ENCODE data around the gene RHBDD3. TPM values are rescaled to one million over a fixed set of nuclear protein-coding genes. Genes with fewer than 3 reads are reported as not detected.
A peak's percentile ranks its signal among the peaks of the same experiment; 100 is the strongest.

The RHBDD3 gene
- total and polyA plus RNA-seq, 12 donors, result 7.0 to 25.8 (median 12.6) TPM

DNA sequence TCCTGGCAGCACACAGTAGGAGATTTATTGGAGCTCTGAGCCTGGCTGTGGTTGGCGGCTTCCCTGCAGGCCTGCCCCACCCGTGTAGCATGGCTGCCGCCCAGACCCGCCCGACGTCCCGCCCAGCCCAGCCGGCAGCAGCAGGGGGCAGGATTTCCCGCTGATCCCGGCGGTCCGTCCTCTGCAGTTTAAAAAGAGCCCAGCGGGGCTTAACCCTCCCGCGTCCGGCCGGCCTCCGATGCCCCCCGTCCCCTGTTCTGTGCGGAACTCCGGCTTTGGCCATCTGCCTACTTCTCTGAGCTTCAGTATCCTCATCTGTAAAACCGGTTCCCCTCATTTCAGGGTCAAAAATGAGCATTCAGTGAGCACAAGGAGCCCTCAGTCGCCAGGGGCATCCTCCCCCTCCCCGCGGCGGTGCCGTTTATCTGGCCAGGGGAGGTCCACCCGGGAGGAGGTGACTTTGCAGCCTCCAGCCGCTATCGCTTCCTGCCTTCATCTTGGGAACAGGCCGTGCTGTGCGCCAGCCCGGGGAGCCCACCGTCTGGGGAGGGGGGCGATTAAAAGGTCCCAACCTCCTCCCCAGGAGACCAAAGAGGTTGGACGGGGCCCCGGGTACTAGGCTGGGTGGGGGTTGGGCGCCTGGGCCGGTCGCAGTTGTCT is 38.5 kb upstream of the RHBDD3 start, which contains the start of gene GAS2L1:
Gene GAS2L1 (plus strand): TSS at position 476 of the 660 bp plus-strand sequence. CDS start 1,456 bp downstream, outside the sequence.
- intact Hi-C loops (cut with DNase I), result loop anchor here in 6 of 10 donors (1.0 to 5.0 kb wide), 6 partner anchors 36 to 53 kb away; partner anchors contain the start of genes EWSR1 (in 3 of the 6) and RHBDD3 (in 2 of the 6)
- TF ChIP-seq, protein P1, sequence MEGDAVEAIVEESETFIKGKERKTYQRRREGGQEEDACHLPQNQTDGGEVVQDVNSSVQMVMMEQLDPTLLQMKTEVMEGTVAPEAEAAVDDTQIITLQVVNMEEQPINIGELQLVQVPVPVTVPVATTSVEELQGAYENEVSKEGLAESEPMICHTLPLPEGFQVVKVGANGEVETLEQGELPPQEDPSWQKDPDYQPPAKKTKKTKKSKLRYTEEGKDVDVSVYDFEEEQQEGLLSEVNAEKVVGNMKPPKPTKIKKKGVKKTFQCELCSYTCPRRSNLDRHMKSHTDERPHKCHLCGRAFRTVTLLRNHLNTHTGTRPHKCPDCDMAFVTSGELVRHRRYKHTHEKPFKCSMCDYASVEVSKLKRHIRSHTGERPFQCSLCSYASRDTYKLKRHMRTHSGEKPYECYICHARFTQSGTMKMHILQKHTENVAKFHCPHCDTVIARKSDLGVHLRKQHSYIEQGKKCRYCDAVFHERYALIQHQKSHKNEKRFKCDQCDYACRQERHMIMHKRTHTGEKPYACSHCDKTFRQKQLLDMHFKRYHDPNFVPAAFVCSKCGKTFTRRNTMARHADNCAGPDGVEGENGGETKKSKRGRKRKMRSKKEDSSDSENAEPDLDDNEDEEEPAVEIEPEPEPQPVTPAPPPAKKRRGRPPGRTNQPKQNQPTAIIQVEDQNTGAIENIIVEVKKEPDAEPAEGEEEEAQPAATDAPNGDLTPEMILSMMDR (IDR thresholded peaks at IDR 0.05), result peak; percentile 59 to 90 (median 78)
- peak within 1 kb of the TSS; percentile 90 to 98 (median 94) for H3K27ac ChIP-seq
- H3K4me3 ChIP-seq, result peak within 1 kb of the TSS; percentile 70 to 98 (median 94)
- peaks cover 36 to 67% (median 54%) of the 10 kb centered on the region in 9 donors for H3K4me1 ChIP-seq
- ATAC-seq, result peak; percentile 65 to 82 (median 77)
- WGBS, 2 donors, result 0 to 1% methylated on average over 40 of the region's 40 CpGs
- no peaks in the 10 kb centered on the region for H3K27me3 ChIP-seq
- peak; percentile 89 to 90 for DNase-seq
- H3K36me3 ChIP-seq, result peaks cover 0 to 7% (median 0%) of the 10 kb centered on the region in 9 donors
- H3K9me3 ChIP-seq, result no peaks in the 10 kb centered on the region

DNA sequence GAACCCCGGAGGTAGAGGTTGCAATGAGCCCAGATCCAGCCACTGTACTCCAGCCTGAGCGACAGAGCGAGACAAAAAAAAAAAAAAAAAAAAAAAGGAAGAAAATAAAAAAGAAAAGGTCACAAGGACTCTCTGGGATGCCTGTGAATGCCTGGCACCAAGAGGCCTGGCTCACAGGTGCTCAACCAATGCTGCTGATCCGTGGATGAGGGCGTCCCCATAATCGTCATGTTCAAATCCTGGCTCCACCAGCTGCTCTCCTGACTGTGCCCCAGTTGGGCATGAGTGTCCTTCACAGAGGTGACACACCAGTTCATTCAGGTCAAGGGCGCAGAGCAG is 38.0 kb upstream of the RHBDD3 start:
- Histone ChIP-seq H3K27me3 (no peaks in the 10 kb centered on the region), H3K4me3 (peak overlapping the region in 9 of 10 donors; percentile 70 to 98 (median 93)), H3K27ac (peak overlapping the region; percentile 90 to 98 (median 94)), H3K36me3 (peaks cover 0 to 11% (median under 1%) of the 10 kb centered on the region in 9 donors), H3K4me1 (peaks cover 32 to 63% (median 49%) of the 10 kb centered on the region in 9 donors), H3K9me3 (no peaks in the 10 kb centered on the region)
- intact Hi-C loops (cut with DNase I), result loop anchor here in 6 of 10 donors (1.0 to 5.0 kb wide), 6 partner anchors 36 to 53 kb away; partner anchors contain the start of genes EWSR1 (in 3 of the 6) and RHBDD3 (in 2 of the 6)
- 50 to 52% methylated on average over 7 of the region's 7 CpGs for WGBS, 2 donors
- ATAC-seq (no peak), DNase-seq (no peak)
- TF ChIP-seq, protein P1 (IDR thresholded peaks at IDR 0.05), result no peak

DNA sequence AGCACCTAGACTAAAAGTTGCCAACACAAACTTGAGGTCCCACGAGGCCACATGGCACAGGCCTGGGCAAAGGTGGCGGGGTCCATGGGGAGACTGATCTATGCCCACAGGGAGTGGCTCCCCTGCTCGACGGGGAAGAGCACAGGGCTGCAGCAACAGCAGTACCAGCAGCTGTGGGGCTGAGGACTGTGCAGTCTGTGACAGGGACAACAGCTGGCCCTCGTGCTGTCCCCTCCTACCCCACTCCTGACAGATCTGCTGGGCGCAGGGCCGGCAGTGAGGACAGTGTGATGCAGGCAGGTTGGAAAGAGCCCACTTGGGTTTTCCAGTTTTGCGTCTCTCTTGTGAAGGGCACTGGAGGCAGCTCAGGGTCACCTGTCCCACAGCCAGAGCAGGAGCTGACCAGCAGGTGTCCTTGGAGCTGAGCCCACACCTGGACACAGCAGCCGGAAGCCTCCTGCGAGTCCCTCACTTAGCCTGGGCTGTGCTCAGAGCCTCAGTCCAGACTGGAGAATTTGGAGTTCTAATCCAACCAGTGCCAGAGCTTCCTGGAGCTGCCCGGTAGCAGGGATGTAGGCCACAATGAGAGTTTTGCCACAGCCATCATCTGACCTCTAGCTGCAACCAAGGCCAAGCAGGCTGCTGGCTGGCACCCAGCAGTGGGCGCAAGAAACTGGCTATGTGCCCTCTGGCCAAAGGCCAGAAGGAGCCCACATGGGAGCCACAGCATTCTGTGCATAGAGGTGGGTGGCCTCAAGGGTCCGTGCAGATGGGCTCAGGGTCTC is 35.1 kb upstream of the RHBDD3 start:
- Histone ChIP-seq H3K4me1 (peaks cover 5 to 34% (median 20%) of the 10 kb centered on the region in 9 donors), H3K4me3 (no peak overlapping the region), H3K27me3 (no peaks in the 10 kb centered on the region), H3K27ac (peak overlapping the region in 7 of 10 donors; percentile 9 to 34 (median 22)), H3K36me3 (peaks cover 0 to 40% (median 28%) of the 10 kb centered on the region in 9 donors), H3K9me3 (no peaks in the 10 kb centered on the region)
- intact Hi-C loops (cut with DNase I), result loop anchor here in 1 of 10 donors (5.0 kb wide), 1 partner anchor 54 kb away; no protein-coding TSS in a partner anchor
- ATAC-seq, result no peak
- WGBS, 2 donors, result 45 to 47% methylated on average over 13 of the region's 13 CpGs
- TF ChIP-seq, protein P1 (IDR thresholded peaks at IDR 0.05), result no peak
- DNase-seq, result no peak

DNA sequence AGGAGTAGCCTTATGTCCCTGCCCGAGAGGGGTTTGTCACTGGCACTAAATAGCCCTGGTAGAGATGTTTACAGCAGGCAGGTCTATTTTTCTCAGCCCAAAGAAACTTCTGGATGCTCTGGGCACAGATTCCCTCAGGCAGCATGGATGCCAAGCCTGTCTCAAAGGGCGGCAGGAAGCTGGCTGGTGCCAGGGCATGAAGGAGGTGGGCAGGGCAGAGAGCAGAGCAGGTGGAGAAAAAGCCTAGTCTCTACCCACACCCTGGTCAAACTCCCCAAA is 34.6 kb upstream of the RHBDD3 start:
- TF ChIP-seq, protein P1 (IDR thresholded peaks at IDR 0.05), result no peak
- H3K36me3 ChIP-seq, result peaks cover 3 to 45% (median 33%) of the 10 kb centered on the region in 9 donors
- H3K27me3 ChIP-seq, result no peaks in the 10 kb centered on the region
- intact Hi-C loops (cut with DNase I), result loop anchor here in 1 of 10 donors (5.0 kb wide), 1 partner anchor 55 kb away; no protein-coding TSS in a partner anchor
- no peaks in the 10 kb centered on the region for H3K9me3 ChIP-seq
- no peak for ATAC-seq
- 56 to 58% methylated on average over 2 of the region's 2 CpGs for WGBS, 2 donors
- H3K4me1 ChIP-seq, result peaks cover 2 to 28% (median 14%) of the 10 kb centered on the region in 9 donors
- no peak overlapping the region for H3K4me3 ChIP-seq
- no peak for DNase-seq
- H3K27ac ChIP-seq, result peak overlapping the region in 5 of 10 donors; percentile 9 to 34 (median 22)

Measured in heart right ventricle (tissue), 16 donors.